Panc1 (cell line): ENCODE results near the gene TMEM156. TPM values are rescaled to one million over a fixed set of nuclear protein-coding genes. Genes with fewer than 3 reads are reported as not detected.

Experiments
- ATAC-seq: fragments of 200-7000 bp; cut with Tn5 transposase; 2 replicates; pipeline ENCODE4 v1.9.1; 2020; ENCODE audit warnings: mild to moderate bottlenecking, moderate library complexity
- BruUV-seq: library from RNA; stranded (reverse); fragments of 400-500 nt; replicated peaks from 2 replicates; lab custom pipeline; 2021; lab: Mats Ljungman, UMichigan
- CTCF ChIA-PET: fragments of 300-600 bp; sonication (Branson Sonifier 250); formaldehyde crosslinking; loops from one replicate; lab custom pipeline; 2022; ENCODE audit warnings: antibody characterized with exemption; lab: Charles Lee
- POLR2A ChIA-PET: fragments of 300-600 bp; sonication (Branson Sonifier 250); formaldehyde crosslinking; loops from one replicate; lab custom pipeline; 2022; ENCODE audit warnings: antibody characterized with exemption; lab: Charles Lee
- DNase-seq: peaks from one replicate; pipeline ENCODE4 v3.0.0-alpha.2; 2010; ENCODE audit warnings: low read depth, low spot score
- H3K27ac ChIP-seq: 2 replicates; pipeline ENCODE4 v1.5.1; 2011; ENCODE audit warnings: mild to moderate bottlenecking, low read length, inconsistent platforms
- H3K27me3 ChIP-seq: fragments of 200-500 bp; sonication (Bioruptor generic); 2 replicates; pipeline ENCODE4 v1.6.0; 2014; ENCODE audit warnings: low read length, inconsistent platforms; ENCODE audit not compliant: control insufficient read depth, insufficient read depth
- H3K36me3 ChIP-seq: fragments of 200-500 bp; sonication (Bioruptor generic); 2 replicates; pipeline ENCODE4 v1.5.1; 2014; ENCODE audit warnings: inconsistent platforms, mild to moderate bottlenecking, low read length, moderate library complexity; ENCODE audit not compliant: control insufficient read depth, insufficient read depth
- H3K4me1 ChIP-seq: 2 replicates; pipeline ENCODE4 v1.5.1; 2011; ENCODE audit warnings: inconsistent platforms, mild to moderate bottlenecking, low read length, moderate library complexity; ENCODE audit not compliant: control insufficient read depth, insufficient read depth
- H3K4me3 ChIP-seq, 2 experiments: 2 replicates each; pipeline ENCODE4 v1.5.1; 2011 to 2012; ENCODE audit warnings: low read depth in 2 of 2, low read length in 2 of 2, mild to moderate bottlenecking in 2 of 2, inconsistent platforms in 1 of 2, moderate library complexity in 1 of 2
- H3K9me3 ChIP-seq: fragments of 200-500 bp; sonication (Bioruptor generic); 2 replicates; pipeline ENCODE4 v1.5.1; 2014; ENCODE audit warnings: low read depth, mild to moderate bottlenecking, inconsistent platforms, low read length, moderate library complexity; ENCODE audit not compliant: control insufficient read depth, insufficient read depth
- POLR2AphosphoS5 ChIP-seq: IDR thresholded peaks from 2 replicates; pipeline ENCODE4 v1.6.1; 2012; ENCODE audit warnings: mild to moderate bottlenecking, low read depth, low read length, moderate library complexity
- SIN3A ChIP-seq: IDR thresholded peaks from 2 replicates; pipeline ENCODE4 v1.6.1; 2012; ENCODE audit warnings: low read depth, mild to moderate bottlenecking, low read length, moderate library complexity, borderline replicate concordance; ENCODE audit not compliant: insufficient read depth
- TCF7L2 ChIP-seq: IDR thresholded peaks from 2 replicates; pipeline ENCODE4 v1.6.1; 2011; ENCODE audit warnings: mild to moderate bottlenecking, low read depth, low read length, inconsistent platforms
- in situ Hi-C: cut with HindIII; loops from 2 replicates; pipeline ENCODE4 v1.10.0; 2016; ENCODE audit warnings: low sequenced_read_pairs, low pct_unique_long_range_greater_than_20kb
- intact Hi-C: fragments of 100-400 bp; cut with micrococcal nuclease; formaldehyde crosslinking; loops from one replicate; pipeline ENCODE4 v1.10.0; 2022; ENCODE audit not compliant: unreplicated experiment
- total RNA-seq: library from RNA; stranded (reverse); gene quantifications from one replicate; pipeline ENCODE4 v1.2.1, GENCODE V29; 2021; ENCODE audit not compliant: unreplicated experiment
- TF ChIP-seq, protein P1 (sequence below), 2 experiments: IDR thresholded peaks; 2 replicates each; pipeline ENCODE4 v1.6.1; 2011 to 2012; ENCODE audit warnings: low read depth in 2 of 2, control low read depth in 1 of 2, low read length in 1 of 2, mild to moderate bottlenecking in 1 of 2, moderate library complexity in 1 of 2; ENCODE audit not compliant: insufficient read depth in 1 of 2
- TF ChIP-seq, protein P2 (sequence below): fragments of 450-650 bp; IDR thresholded peaks from 2 replicates; pipeline ENCODE4 v1.5.1; 2017; ENCODE audit warnings: mild to moderate bottlenecking

Gene TMEM156
- total RNA-seq, 1 experiment from 2014 or later, result 5.8 TPM

DNA sequence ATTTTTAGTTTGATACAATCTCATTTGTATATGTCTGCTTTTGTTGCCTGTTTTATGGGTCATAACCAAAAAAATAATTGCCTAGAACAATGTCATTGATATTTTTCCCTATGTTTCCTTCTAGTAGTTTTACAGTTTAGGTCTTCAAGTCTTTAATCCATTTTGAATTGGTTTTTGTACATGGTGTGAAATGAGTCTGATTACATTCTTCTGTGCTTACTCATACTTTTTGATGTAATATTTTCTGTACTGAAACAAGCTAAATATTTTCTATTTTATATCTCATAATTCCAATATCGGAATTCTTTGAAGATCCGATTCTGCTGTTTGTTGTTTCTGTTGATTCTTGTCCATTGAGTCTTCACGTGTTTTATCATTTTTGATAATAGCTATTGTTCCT lies 10.6 kb downstream of the TMEM156 start:
- no peak overlapping the region for H3K4me3 ChIP-seq
- no peaks in the 10 kb centered on the region; the same call in 1 of the 2 replicates for H3K9me3 ChIP-seq
- no peaks in the 10 kb centered on the region for H3K27me3 ChIP-seq
- H3K4me1 ChIP-seq, result peaks cover 9% of the 10 kb centered on the region
- DNase-seq (no peak), ATAC-seq (no peak)
- POLR2A ChIA-PET, result no interaction called here
- intact Hi-C loops, result no loop called here
- CTCF ChIA-PET, result no interaction called here
- TF ChIP-seq, protein P1, sequence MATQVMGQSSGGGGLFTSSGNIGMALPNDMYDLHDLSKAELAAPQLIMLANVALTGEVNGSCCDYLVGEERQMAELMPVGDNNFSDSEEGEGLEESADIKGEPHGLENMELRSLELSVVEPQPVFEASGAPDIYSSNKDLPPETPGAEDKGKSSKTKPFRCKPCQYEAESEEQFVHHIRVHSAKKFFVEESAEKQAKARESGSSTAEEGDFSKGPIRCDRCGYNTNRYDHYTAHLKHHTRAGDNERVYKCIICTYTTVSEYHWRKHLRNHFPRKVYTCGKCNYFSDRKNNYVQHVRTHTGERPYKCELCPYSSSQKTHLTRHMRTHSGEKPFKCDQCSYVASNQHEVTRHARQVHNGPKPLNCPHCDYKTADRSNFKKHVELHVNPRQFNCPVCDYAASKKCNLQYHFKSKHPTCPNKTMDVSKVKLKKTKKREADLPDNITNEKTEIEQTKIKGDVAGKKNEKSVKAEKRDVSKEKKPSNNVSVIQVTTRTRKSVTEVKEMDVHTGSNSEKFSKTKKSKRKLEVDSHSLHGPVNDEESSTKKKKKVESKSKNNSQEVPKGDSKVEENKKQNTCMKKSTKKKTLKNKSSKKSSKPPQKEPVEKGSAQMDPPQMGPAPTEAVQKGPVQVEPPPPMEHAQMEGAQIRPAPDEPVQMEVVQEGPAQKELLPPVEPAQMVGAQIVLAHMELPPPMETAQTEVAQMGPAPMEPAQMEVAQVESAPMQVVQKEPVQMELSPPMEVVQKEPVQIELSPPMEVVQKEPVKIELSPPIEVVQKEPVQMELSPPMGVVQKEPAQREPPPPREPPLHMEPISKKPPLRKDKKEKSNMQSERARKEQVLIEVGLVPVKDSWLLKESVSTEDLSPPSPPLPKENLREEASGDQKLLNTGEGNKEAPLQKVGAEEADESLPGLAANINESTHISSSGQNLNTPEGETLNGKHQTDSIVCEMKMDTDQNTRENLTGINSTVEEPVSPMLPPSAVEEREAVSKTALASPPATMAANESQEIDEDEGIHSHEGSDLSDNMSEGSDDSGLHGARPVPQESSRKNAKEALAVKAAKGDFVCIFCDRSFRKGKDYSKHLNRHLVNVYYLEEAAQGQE (IDR thresholded peaks at IDR 0.05; ENCODE audit: insufficient read depth in 1 of 2, low read depth in 2 of 2, low read length in 1 of 2), result no peak
- no peak for TF ChIP-seq POLR2AphosphoS5
- no peak for TF ChIP-seq SIN3A
- TF ChIP-seq, protein P2, sequence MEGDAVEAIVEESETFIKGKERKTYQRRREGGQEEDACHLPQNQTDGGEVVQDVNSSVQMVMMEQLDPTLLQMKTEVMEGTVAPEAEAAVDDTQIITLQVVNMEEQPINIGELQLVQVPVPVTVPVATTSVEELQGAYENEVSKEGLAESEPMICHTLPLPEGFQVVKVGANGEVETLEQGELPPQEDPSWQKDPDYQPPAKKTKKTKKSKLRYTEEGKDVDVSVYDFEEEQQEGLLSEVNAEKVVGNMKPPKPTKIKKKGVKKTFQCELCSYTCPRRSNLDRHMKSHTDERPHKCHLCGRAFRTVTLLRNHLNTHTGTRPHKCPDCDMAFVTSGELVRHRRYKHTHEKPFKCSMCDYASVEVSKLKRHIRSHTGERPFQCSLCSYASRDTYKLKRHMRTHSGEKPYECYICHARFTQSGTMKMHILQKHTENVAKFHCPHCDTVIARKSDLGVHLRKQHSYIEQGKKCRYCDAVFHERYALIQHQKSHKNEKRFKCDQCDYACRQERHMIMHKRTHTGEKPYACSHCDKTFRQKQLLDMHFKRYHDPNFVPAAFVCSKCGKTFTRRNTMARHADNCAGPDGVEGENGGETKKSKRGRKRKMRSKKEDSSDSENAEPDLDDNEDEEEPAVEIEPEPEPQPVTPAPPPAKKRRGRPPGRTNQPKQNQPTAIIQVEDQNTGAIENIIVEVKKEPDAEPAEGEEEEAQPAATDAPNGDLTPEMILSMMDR, result no peak
- TF ChIP-seq TCF7L2, result no peak
- in situ Hi-C loops, result no loop called here
- H3K36me3 ChIP-seq, result no peaks in the 10 kb centered on the region
- H3K27ac ChIP-seq, result no peak overlapping the region
- BruUV-seq, result no TSS peak

DNA sequence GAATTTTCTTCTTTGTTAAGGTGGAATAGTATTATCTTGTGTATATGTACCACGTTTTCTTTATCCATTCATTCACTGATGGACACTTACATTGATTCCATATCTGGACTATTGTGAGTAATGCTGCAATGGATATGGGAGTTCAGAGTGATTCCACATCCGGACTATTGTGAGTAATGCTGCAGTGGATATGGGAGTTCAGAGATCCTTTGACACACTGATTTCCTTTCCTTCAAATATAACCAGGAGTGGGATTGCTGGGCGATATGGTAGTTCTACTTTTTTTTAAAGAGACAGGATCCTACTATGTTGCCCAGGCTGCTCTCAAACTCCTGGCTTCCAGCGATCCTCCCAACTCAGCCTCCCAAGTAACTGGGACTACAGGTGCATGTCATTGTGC lies 12.1 kb downstream of the TMEM156 start:
- intact Hi-C loops, result no loop called here
- no TSS peak for BruUV-seq
- no peak overlapping the region for H3K27ac ChIP-seq
- POLR2A ChIA-PET, result no interaction called here
- H3K9me3 ChIP-seq, result no peaks in the 10 kb centered on the region; the same call in 1 of the 2 replicates
- CTCF ChIA-PET, result no interaction called here
- in situ Hi-C loops, result no loop called here
- ATAC-seq (no peak), DNase-seq (no peak)
- no peaks in the 10 kb centered on the region for H3K27me3 ChIP-seq
- no peak overlapping the region for H3K4me3 ChIP-seq
- TF ChIP-seq SIN3A (no peak), POLR2AphosphoS5 (no peak), TCF7L2 (no peak)
- TF ChIP-seq, protein P1 (IDR thresholded peaks at IDR 0.05; ENCODE audit: insufficient read depth in 1 of 2, low read depth in 2 of 2, low read length in 1 of 2), result no peak
- TF ChIP-seq, protein P2, result no peak
- no peaks in the 10 kb centered on the region for H3K4me1 ChIP-seq
- H3K36me3 ChIP-seq, result no peaks in the 10 kb centered on the region
